Fibroblast of pulmonary artery (primary cell): ENCODE data around the gene GLCE.

Source experiments
- DNase-seq: peaks from one replicate; pipeline ENCODE4 v3.0.0-alpha.2; 2010; ENCODE audit warnings: low read depth
- H3K4me3 ChIP-seq: replicated peaks from 2 replicates; pipeline ENCODE4 v1.5.1; 2011; ENCODE audit warnings: low read depth, mild to moderate bottlenecking, control low read depth, low read length, moderate library complexity
- TF ChIP-seq, protein P1 (sequence below): IDR thresholded peaks from 2 replicates; pipeline ENCODE4 v1.5.1; 2011; ENCODE audit warnings: mild to moderate bottlenecking, control low read depth, low read length, inconsistent platforms; ENCODE audit errors: missing control alignments

GLCE gene

DNA sequence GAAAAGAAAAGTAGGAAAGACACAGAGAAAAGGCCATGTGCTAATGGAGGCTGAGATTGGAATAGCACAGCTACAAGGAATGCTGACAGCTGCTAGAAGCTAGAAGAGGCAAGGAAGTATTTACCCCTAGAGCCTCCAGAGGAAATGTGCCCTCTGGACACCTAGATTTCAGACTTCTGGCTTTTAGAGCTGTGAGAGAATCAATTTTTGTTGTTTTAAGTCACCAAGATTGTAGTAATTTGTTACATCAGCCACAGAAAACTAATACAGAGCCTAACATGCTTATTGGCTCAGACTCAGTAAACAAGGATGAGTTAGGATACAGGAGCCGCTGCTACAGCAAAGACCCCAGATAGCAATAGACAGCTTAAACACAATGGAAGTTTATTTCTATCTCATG is 33.1 kb upstream of the GLCE start:
- no peak overlapping the region for H3K4me3 ChIP-seq
- peak; percentile 18 for DNase-seq
- TF ChIP-seq, protein P1, sequence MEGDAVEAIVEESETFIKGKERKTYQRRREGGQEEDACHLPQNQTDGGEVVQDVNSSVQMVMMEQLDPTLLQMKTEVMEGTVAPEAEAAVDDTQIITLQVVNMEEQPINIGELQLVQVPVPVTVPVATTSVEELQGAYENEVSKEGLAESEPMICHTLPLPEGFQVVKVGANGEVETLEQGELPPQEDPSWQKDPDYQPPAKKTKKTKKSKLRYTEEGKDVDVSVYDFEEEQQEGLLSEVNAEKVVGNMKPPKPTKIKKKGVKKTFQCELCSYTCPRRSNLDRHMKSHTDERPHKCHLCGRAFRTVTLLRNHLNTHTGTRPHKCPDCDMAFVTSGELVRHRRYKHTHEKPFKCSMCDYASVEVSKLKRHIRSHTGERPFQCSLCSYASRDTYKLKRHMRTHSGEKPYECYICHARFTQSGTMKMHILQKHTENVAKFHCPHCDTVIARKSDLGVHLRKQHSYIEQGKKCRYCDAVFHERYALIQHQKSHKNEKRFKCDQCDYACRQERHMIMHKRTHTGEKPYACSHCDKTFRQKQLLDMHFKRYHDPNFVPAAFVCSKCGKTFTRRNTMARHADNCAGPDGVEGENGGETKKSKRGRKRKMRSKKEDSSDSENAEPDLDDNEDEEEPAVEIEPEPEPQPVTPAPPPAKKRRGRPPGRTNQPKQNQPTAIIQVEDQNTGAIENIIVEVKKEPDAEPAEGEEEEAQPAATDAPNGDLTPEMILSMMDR: no peak

DNA sequence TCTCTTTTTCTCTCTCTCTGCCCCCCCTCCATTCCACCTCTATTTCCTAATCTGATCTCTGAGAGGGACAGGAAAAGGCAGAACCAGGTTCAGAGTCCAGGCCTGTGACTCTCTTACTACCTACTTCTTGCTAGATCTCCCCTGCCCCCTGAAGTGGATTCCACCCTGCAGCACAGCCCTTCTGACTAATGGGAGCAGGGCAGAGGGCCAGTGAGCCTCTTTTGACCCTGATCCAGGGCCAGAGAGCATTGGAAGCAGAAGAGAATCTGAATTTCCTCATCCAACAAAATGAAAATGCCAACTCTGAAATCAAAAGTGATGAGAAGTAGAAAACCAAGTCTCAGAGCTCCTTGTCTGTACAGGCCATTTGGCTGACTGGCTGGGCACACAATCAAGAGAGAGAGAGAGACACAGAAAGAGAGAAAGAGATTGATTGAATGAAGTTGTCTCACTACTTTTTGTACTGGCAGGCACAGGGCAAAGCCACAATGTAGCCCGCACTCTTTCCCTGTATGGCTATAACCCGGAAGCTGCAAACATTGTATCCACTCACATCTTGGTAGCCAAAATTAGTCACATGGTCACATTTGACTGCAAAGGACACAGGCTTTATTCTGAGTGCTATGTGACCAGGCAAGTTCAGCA is 31.6 kb upstream of the GLCE start:
- DNase-seq: peak; percentile 39
- no peak overlapping the region for H3K4me3 ChIP-seq
- TF ChIP-seq, protein P1: no peak

DNA sequence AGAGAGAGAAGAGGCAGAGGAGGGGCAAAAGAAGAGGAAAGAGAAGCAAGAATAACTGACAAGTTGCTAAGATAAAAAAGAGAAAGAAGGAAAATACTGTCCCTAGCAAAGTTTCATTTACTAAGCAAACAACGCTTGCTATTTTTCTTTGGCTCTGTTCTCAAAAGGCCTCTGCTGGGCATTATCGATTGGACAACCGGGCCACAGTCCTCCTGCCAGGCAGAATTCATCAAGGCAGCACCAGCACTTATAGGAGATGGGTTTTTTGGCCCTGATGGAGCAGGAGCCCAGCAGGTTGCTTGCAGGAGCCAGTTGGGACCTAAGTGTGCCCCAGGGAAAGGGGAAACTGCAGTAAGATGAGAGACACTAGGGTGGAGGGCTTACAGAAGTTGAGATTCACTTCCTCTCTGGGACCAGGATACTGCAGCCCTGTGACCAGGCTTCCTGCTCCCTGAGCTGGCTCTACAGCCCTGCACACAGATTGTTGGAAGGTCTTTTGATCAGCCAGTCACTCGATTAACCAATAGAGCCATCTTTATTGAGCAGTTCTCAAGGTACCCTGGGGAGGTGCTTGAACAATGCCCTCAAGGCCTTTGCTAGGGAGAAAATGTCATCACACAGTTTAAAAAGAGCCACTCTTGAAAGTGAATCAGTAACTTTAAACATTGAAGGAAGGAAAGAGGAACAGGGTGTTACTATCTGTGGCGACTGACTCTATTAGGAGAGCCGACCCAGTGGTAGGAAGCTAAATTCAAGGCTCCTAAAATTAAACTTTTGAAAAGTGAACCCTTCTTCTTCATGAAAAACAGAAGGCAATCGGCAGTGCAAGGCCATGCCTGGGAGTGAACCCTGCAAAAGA is 28.8 kb upstream of the GLCE start:
- TF ChIP-seq, protein P1: no peak
- DNase-seq: no peak
- H3K4me3 ChIP-seq: no peak overlapping the region

DNA sequence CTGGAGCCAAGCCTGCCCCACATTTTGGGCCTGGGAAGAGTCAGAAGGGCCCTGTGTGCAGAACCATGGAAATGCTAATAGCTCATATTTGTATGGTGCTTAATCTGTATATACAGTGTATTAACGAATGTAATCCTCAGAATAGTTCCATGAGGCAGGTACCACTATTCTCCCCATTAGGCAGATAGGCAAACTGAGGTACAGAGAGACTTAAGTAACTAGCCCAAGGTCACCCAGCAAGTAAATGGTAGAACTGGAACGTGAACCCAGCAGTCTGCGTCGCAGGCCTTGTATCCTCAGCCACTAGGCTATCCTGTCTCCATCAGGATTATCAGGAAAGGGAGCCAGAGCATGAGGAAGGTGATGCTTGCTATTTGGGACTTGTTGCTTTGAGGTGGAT is 28.0 kb upstream of the GLCE start:
- TF ChIP-seq, protein P1: no peak
- no peak overlapping the region for H3K4me3 ChIP-seq
- no peak for DNase-seq

DNA sequence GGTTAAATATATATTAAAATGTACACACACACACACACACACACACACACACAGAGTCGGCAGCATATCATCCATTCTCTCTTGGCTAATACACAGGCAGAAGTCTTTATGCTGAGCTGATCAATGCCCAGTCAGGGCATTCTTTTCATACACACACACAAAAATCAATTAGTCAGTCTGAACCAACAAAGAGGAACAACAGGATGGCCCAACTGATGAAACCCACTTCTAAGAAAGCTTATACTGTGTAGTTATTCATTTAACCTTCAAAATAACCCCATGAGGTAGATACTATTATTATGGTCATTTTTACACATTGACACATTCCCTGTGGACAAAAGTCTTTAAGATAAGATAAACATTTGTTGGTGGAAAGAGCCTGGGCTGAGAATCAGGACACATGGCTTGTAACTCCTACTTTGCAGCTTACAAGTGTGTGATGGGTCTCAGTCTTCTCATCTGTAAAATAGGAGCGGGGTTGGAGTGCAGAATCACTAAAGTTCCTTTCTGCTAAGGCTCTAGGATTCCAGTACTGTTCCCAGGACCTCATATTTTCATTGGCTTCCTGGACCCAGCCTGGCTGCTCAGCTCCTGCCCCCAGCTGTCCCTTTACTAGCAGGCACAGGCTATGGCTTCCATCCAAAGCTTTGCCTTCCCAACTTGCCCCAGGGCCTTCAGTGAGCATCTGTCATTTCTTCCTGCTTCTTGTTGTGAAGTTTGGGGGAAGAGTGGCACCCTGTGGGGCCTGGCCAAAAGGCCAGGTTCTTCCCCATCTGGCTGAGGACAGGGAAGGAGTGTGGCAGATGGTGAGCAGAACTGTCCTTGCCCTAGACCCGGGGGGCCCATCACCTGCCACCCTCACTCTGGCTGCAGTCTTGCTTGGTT is 27.2 kb upstream of the GLCE start:
- DNase-seq: no peak
- no peak overlapping the region for H3K4me3 ChIP-seq

DNA sequence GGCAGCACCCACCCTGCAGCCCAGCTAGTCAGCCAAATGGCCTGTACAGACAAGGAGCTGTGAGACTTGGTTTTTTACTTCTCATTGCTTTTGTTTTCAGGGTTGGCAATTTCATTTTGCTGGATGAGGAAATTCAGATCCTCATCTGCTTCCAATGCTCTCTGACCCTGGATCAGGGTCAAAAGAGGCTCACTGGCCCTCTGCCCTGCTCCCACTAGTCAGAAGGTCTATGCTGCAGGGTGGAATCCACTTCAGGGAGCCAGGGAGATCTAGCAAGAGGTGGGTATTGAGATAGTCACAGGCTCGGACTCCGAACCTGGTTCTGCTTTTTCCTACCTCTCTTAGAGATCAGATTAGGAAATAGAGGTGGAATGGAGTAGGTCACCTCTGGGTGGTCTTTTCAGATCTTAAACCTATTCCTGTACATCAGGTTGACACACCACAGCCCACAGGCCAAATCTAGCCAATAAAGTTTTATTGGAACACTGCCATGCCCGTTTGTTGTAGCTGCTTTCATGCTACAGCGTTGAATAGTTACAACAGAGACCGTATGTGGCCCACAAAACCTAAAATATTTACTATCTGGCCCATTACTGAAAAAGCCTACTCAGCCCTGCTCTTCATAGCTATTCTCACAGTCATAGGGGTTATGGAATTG is 26.4 kb upstream of the GLCE start:
- DNase-seq: no peak
- H3K4me3 ChIP-seq: no peak overlapping the region
- TF ChIP-seq, protein P1: no peak

More for the DNA sequence above, 27.2 kb upstream of the GLCE start:
- TF ChIP-seq, protein P1: no peak
